IMR-90 (cell line): ENCODE data around the gene LBHD2. TPM values are rescaled to one million over a fixed set of nuclear protein-coding genes. Genes with fewer than 3 reads are reported as not detected.

Source experiments
- ATAC-seq: fragments of 200-7000 bp; cut with Tn5 transposase; 2 replicates; pipeline ENCODE4 v1.9.1; 2020; ENCODE audit warnings: low read depth, mild to moderate bottlenecking, moderate library complexity
- BruUV-seq: library from RNA; stranded (reverse); fragments of 400-500 nt; replicated peaks from 2 replicates; lab custom pipeline; 2021; lab: Mats Ljungman, UMichigan
- CTCF ChIA-PET: fragments of 300-600 bp; formaldehyde crosslinking; extraction: SDS; loops from one replicate; lab custom pipeline; 2021; ENCODE audit warnings: antibody characterized with exemption; lab: Yijun Ruan, JAX
- POLR2A ChIA-PET: fragments of 300-600 bp; sonication (Branson Sonifier 250); formaldehyde crosslinking; loops from one replicate; lab custom pipeline; 2022; ENCODE audit warnings: antibody characterized with exemption; ENCODE audit not compliant: unreplicated experiment; lab: Charles Lee
- DNase-seq: peaks from one replicate; pipeline ENCODE4 v3.0.0; 2013
- H2AFZ ChIP-seq: replicated peaks from 2 replicates; pipeline ENCODE3; 2013; ENCODE audit warnings: low read length, mild to moderate bottlenecking; ENCODE audit not compliant: poor library complexity
- H2AK5ac ChIP-seq: 2 replicates; pipeline ENCODE4 v1.6.1; 2013; ENCODE audit warnings: low read depth, low read length, inconsistent platforms
- H2AK9ac ChIP-seq: replicated peaks from 2 replicates; pipeline ENCODE3; 2013; ENCODE audit warnings: mild to moderate bottlenecking, low read depth, low read length, moderate library complexity; ENCODE audit not compliant: poor library complexity
- H2BK120ac ChIP-seq: 2 replicates; pipeline ENCODE4 v1.6.1; 2013; ENCODE audit warnings: low read depth, low read length, inconsistent platforms
- H2BK15ac ChIP-seq: 3 replicates; pipeline ENCODE4 v1.6.1; 2013; ENCODE audit warnings: low read depth, low read length, inconsistent platforms
- H2BK20ac ChIP-seq: 2 replicates; pipeline ENCODE4 v1.6.1; 2013; ENCODE audit warnings: low read depth, mild to moderate bottlenecking, inconsistent platforms, low read length, moderate library complexity
- H2BK5ac ChIP-seq: 2 replicates; pipeline ENCODE4 v1.6.1; 2013; ENCODE audit warnings: mild to moderate bottlenecking, low read depth, low read length, inconsistent platforms; ENCODE audit not compliant: poor library complexity, severe bottlenecking
- H3K14ac ChIP-seq: replicated peaks from 2 replicates; pipeline ENCODE4 v1.6.1; 2013; ENCODE audit warnings: low read depth, low read length, inconsistent platforms
- H3K18ac ChIP-seq: 2 replicates; pipeline ENCODE4 v1.6.1; 2013; ENCODE audit warnings: low read depth, low read length, control low read depth
- H3K23ac ChIP-seq: 2 replicates; pipeline ENCODE4 v1.6.1; 2013; ENCODE audit warnings: low read depth, low read length, inconsistent platforms
- H3K27ac ChIP-seq: 2 replicates; pipeline ENCODE4 v1.5.1; 2013; ENCODE audit warnings: mild to moderate bottlenecking, control low read depth, low read length; ENCODE audit not compliant: insufficient read depth
- H3K27me3 ChIP-seq: 2 replicates; pipeline ENCODE4 v1.6.1; 2013; ENCODE audit warnings: low read length; ENCODE audit not compliant: control insufficient read depth, insufficient read depth
- H3K36me3 ChIP-seq: 2 replicates; pipeline ENCODE4 v1.6.1; 2013; ENCODE audit warnings: low read length, mixed read lengths; ENCODE audit not compliant: control insufficient read depth, insufficient read depth
- H3K4ac ChIP-seq: 2 replicates; pipeline ENCODE4 v1.6.1; 2013; ENCODE audit warnings: low read depth, low read length, inconsistent platforms
- H3K4me1 ChIP-seq: 2 replicates; pipeline ENCODE4 v1.6.1; 2013; ENCODE audit warnings: low read length, mixed read lengths; ENCODE audit not compliant: control insufficient read depth, insufficient read depth
- H3K4me2 ChIP-seq: 2 replicates; pipeline ENCODE4 v1.6.1; 2013; ENCODE audit warnings: low read depth, mild to moderate bottlenecking, control low read depth, low read length, moderate library complexity
- H3K4me3 ChIP-seq: 2 replicates; pipeline ENCODE4 v1.5.1; 2013; ENCODE audit warnings: low read depth, mild to moderate bottlenecking, control low read depth, low read length, moderate library complexity; ENCODE audit not compliant: insufficient read depth
- H3K56ac ChIP-seq: 2 replicates; pipeline ENCODE4 v1.6.1; 2013; ENCODE audit warnings: low read length, inconsistent platforms; ENCODE audit not compliant: insufficient read depth; ENCODE audit errors: extremely low read depth
- H3K79me1 ChIP-seq, 2 experiments: 2 replicates each; pipeline ENCODE4 v1.6.1; 2013; ENCODE audit warnings: low read length in 2 of 2, inconsistent platforms in 1 of 2, low read depth in 1 of 2
- H3K9ac ChIP-seq: 2 replicates; pipeline ENCODE4 v1.6.1; 2013; ENCODE audit warnings: low read depth, low read length, control low read depth
- H3K9me1 ChIP-seq: 2 replicates; pipeline ENCODE4 v1.6.1; 2013; ENCODE audit warnings: low read length, inconsistent platforms; ENCODE audit not compliant: insufficient read depth
- H3K9me3 ChIP-seq: 2 replicates; pipeline ENCODE4 v1.6.1; 2013; ENCODE audit warnings: low read length; ENCODE audit not compliant: control insufficient read depth, insufficient read depth
- H4K20me1 ChIP-seq: 2 replicates; pipeline ENCODE4 v1.6.1; 2013; ENCODE audit warnings: low read length, inconsistent platforms; ENCODE audit not compliant: insufficient read depth
- H4K5ac ChIP-seq: 2 replicates; pipeline ENCODE4 v1.6.1; 2013; ENCODE audit warnings: mild to moderate bottlenecking, low read depth, low read length, control low read depth
- H4K8ac ChIP-seq, 2 experiments: 2 replicates each; pipeline ENCODE4 v1.6.1; 2013; ENCODE audit warnings: low read depth in 2 of 2, low read length in 2 of 2, control low read depth in 1 of 2, inconsistent platforms in 1 of 2
- H4K91ac ChIP-seq: 2 replicates; pipeline ENCODE4 v1.6.1; 2013; ENCODE audit warnings: low read depth, low read length, inconsistent platforms; ENCODE audit not compliant: insufficient read depth
- BHLHE40 ChIP-seq: fragments of 150-350 bp; IDR thresholded peaks from 2 replicates; pipeline ENCODE4 v1.6.1; 2016; ENCODE audit warnings: mild to moderate bottlenecking, low read depth, low read length
- CEBPB ChIP-seq: IDR thresholded peaks from 2 replicates; pipeline ENCODE4 v1.6.1; 2012; ENCODE audit warnings: low read depth, low read length, improper control_type of control experiment
- CHD1 ChIP-seq: IDR thresholded peaks from 2 replicates; pipeline ENCODE4 v1.6.1; 2012; ENCODE audit warnings: low read depth, low read length, improper control_type of control experiment
- MAFK ChIP-seq: IDR thresholded peaks from 2 replicates; pipeline ENCODE4 v1.6.1; 2012; ENCODE audit warnings: low read depth, low read length, improper control_type of control experiment
- MAZ ChIP-seq: IDR thresholded peaks from 2 replicates; pipeline ENCODE4 v1.6.1; 2012; ENCODE audit warnings: low read depth, mild to moderate bottlenecking, low read length, improper control_type of control experiment, moderate library complexity, borderline replicate concordance
- MXI1 ChIP-seq: IDR thresholded peaks from 2 replicates; pipeline ENCODE4 v1.6.1; 2012; ENCODE audit warnings: low read depth, mild to moderate bottlenecking, low read length, moderate library complexity, borderline replicate concordance
- NFE2L2 ChIP-seq: fragments of 150-350 bp; IDR thresholded peaks from 2 replicates; pipeline ENCODE4 v1.6.1; 2016; ENCODE audit warnings: low read depth, mild to moderate bottlenecking, low read length
- POLR2A ChIP-seq: IDR thresholded peaks from 2 replicates; pipeline ENCODE4 v1.6.1; 2012; ENCODE audit warnings: mild to moderate bottlenecking, low read depth, low read length
- RFX5 ChIP-seq: IDR thresholded peaks from 2 replicates; pipeline ENCODE4 v1.8.0; 2012; ENCODE audit warnings: low read depth, mild to moderate bottlenecking, low read length, moderate library complexity
- SMC3 ChIP-seq: fragments of 150-350 bp; IDR thresholded peaks from 2 replicates; pipeline ENCODE4 v1.6.1; 2016; ENCODE audit warnings: low read depth, mild to moderate bottlenecking, antibody characterized with exemption, low read length, moderate library complexity
- WGBS, 2 experiments: methylation state at CpG; one replicate each; pipeline versions ENCODE4 v1.1.5 to v1.1.7; 2013; ENCODE audit warnings: missing lambda C conversion rate in 2 of 2; ENCODE audit not compliant: insufficient read length in 1 of 2; ENCODE audit errors: extremely low coverage in 2 of 2; 5-methylcytosine and 5-hydroxymethylcytosine counted together
- dilution Hi-C: fragments of 300-500 bp; cut with HindIII; formaldehyde crosslinking; loops from one replicate; pipeline ENCODE4 v1.14.3; 2018; ENCODE audit warnings: low sequenced_read_pairs; ENCODE audit not compliant: unreplicated experiment
- in situ Hi-C: fragments of 300-500 bp; cut with MboI; formaldehyde crosslinking; loops from 3 replicates; pipeline ENCODE4 v1.14.3; 2019; ENCODE audit warnings: low sequenced_read_pairs, inconsistent platforms, mixed read lengths
- intact Hi-C: fragments of 100-400 bp; cut with micrococcal nuclease; formaldehyde crosslinking; loops from 2 replicates; pipeline ENCODE4 v1.10.0; 2022
- polyA plus RNA-seq, 3 experiments: library from polyadenylated mRNA; depleted of rRNA; stranded (reverse); fragments of >200 nt; gene quantifications; 2 replicates each; pipeline ENCODE4 v1.2.3, GENCODE V29; 2012; ENCODE audit warnings: low replicate concordance in 1 of 3
- total RNA-seq: library from RNA; depleted of rRNA; stranded (reverse); fragments of >200 nt; gene quantifications from 2 replicates; pipeline ENCODE4 v1.2.3, GENCODE V29; 2012
- TF ChIP-seq, protein P1 (sequence below): fragments of 150-350 bp; IDR thresholded peaks from 2 replicates; pipeline ENCODE4 v1.6.1; 2017; ENCODE audit warnings: mild to moderate bottlenecking, antibody characterized with exemption, low read length, low read depth
- TF ChIP-seq, protein P2 (sequence below): fragments of 150-350 bp; IDR thresholded peaks from 2 replicates; pipeline ENCODE4 v1.6.1; 2016; ENCODE audit warnings: low read depth, mild to moderate bottlenecking, low read length, moderate library complexity, borderline replicate concordance

The LBHD2 gene
- total and polyA plus RNA-seq, 2 of the 4 experiments (the other 2 are of a cell fraction), result not detected

DNA sequence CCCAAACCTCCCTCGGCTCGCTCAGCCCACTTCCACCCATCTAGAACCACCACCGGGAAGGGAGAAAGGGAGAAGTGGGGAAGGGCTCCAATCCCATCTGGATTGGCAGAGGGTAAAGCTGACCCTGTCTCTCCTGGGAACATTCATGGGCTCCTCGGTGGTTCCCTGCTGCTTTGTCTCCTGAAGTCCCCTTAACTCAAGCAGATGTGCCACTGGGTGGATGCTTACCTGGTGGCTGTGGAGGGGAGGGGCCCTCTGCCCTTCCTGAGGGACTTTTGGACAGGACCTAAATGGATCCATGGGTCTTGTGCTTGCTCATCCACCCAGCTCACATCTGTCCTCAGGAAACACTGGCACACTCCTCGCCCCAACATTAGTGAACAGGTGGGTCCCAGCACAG, 24.5 kb upstream of the LBHD2 start:
- Histone ChIP-seq H3K4ac (no peak overlapping the region), H2BK120ac (no peak overlapping the region), H2AFZ (no peak overlapping the region), H4K5ac (no peak overlapping the region), H3K14ac (no peak overlapping the region), H2AK9ac (peak overlapping the region; percentile 31), H3K4me3 (no peak overlapping the region), H4K20me1 (peaks cover 24% of the 10 kb centered on the region), H3K56ac (no peak overlapping the region), H3K9ac (no peak overlapping the region), H3K27me3 (no peaks in the 10 kb centered on the region), H2BK20ac (no peak overlapping the region), H3K18ac (no peak overlapping the region), H3K9me1 (peaks cover 3% of the 10 kb centered on the region), H3K4me2 (peak overlapping the region; percentile 46; the same call in 1 of the 2 replicates), H2AK5ac (0 out of 2 replicates have a peak overlapping the region, but pooled peaks have one; percentile 17), H4K91ac (no peak overlapping the region), H3K36me3 (peaks cover 2% of the 10 kb centered on the region; the same call in 1 of the 2 replicates), H3K79me1 (peaks cover 15 to 41% of the 10 kb centered on the region in 2 experiments; a peak in 3 of 4 replicates), H2BK15ac (no peak overlapping the region), H3K27ac (no peak overlapping the region), H3K4me1 (peaks cover 10% of the 10 kb centered on the region), H4K8ac (no peak overlapping the region), H3K9me3 (no peaks in the 10 kb centered on the region), H2BK5ac (no peak overlapping the region), H3K23ac (no peak overlapping the region)
- DNase-seq (no peak), ATAC-seq (no peak)
- CTCF ChIA-PET, result no interaction called here
- in situ Hi-C loops (no loop called here), intact Hi-C loops (loop anchor here (5.0 to 10.0 kb wide), 3 partner anchors 37 to 365 kb away; no protein-coding TSS in a partner anchor), dilution Hi-C loops (no loop called here)
- no CpG with 5 or more reads among the region's 5 CpGs for WGBS, 2 experiments
- TF ChIP-seq CHD1 (no peak), MAZ (no peak), CEBPB (no peak), BHLHE40 (no peak), NFE2L2 (no peak), MXI1 (no peak), POLR2A (no peak), SMC3 (no peak), RFX5 (no peak), MAFK (no peak)
- TF ChIP-seq, protein P1, sequence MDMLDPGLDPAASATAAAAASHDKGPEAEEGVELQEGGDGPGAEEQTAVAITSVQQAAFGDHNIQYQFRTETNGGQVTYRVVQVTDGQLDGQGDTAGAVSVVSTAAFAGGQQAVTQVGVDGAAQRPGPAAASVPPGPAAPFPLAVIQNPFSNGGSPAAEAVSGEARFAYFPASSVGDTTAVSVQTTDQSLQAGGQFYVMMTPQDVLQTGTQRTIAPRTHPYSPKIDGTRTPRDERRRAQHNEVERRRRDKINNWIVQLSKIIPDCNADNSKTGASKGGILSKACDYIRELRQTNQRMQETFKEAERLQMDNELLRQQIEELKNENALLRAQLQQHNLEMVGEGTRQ, result no peak
- TF ChIP-seq, protein P2, sequence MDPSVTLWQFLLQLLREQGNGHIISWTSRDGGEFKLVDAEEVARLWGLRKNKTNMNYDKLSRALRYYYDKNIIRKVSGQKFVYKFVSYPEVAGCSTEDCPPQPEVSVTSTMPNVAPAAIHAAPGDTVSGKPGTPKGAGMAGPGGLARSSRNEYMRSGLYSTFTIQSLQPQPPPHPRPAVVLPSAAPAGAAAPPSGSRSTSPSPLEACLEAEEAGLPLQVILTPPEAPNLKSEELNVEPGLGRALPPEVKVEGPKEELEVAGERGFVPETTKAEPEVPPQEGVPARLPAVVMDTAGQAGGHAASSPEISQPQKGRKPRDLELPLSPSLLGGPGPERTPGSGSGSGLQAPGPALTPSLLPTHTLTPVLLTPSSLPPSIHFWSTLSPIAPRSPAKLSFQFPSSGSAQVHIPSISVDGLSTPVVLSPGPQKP, result no peak
- POLR2A ChIA-PET, result no interaction called here
- BruUV-seq, result no TSS peak
